Ishikawa (cell line): ENCODE data around the gene ADAMTS20.

Source experiments
- CEBPB ChIP-seq: IDR thresholded peaks from 2 replicates; pipeline ENCODE4 v1.6.1; 2012
- CREB1 ChIP-seq: IDR thresholded peaks from 2 replicates; pipeline ENCODE4 v1.6.1; 2012; ENCODE audit warnings: low read depth
- EP300 ChIP-seq: IDR thresholded peaks from 2 replicates; pipeline ENCODE4 v1.6.1; 2012; ENCODE audit warnings: borderline replicate concordance
- FOXM1 ChIP-seq: IDR thresholded peaks from 2 replicates; pipeline ENCODE4 v1.6.1; 2012; ENCODE audit warnings: low read depth, borderline replicate concordance
- NFIC ChIP-seq: IDR thresholded peaks from 2 replicates; pipeline ENCODE4 v1.6.1; 2012
- RAD21 ChIP-seq: IDR thresholded peaks from 2 replicates; pipeline ENCODE4 v1.6.1; 2012; ENCODE audit warnings: low read depth
- TAF1 ChIP-seq: IDR thresholded peaks from 2 replicates; pipeline ENCODE4 v1.6.1; 2012; ENCODE audit warnings: low read depth, mild to moderate bottlenecking
- TCF12 ChIP-seq: IDR thresholded peaks from 2 replicates; pipeline ENCODE4 v1.6.1; 2012; ENCODE audit warnings: low read depth
- TEAD4 ChIP-seq: IDR thresholded peaks from 2 replicates; pipeline ENCODE4 v1.6.1; 2012
- YY1 ChIP-seq: IDR thresholded peaks from 2 replicates; pipeline ENCODE4 v1.6.1; 2012; ENCODE audit warnings: low read depth
- ZBTB7A ChIP-seq: IDR thresholded peaks from 2 replicates; pipeline ENCODE4 v1.6.1; 2012; ENCODE audit warnings: low read depth
- TF ChIP-seq, protein P1 (sequence below): IDR thresholded peaks from 2 replicates; pipeline ENCODE4 v1.6.1; 2012; ENCODE audit warnings: low read depth, mild to moderate bottlenecking
- TF ChIP-seq, protein P2 (sequence below): IDR thresholded peaks from 2 replicates; pipeline ENCODE4 v1.6.1; 2012
- TF ChIP-seq, protein P3 (sequence below): IDR thresholded peaks from 2 replicates; pipeline ENCODE4 v1.6.1; 2012

DNA sequence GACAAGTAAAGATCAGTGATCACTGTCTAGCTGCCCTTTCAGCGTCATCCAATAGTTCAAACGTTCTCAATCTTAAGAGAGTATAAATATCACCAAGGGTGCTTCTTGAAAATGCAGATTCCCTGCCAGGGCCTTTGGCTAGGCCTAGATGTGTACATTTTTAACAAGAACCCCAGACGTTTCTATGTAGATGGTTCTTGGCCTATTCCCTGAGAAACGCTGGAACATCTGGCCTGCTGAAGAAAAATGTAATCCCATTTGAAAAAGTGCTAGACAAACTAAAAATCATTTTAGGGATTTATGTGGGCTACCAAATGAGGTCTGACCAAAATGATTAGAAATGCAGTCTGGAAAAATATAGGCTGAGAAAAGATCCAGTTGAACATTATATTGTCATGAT lies 231.7 kb downstream of the ADAMTS20 start:
- TF ChIP-seq TEAD4: no peak
- no peak for TF ChIP-seq CEBPB
- no peak for TF ChIP-seq TAF1
- TF ChIP-seq, protein P1, sequence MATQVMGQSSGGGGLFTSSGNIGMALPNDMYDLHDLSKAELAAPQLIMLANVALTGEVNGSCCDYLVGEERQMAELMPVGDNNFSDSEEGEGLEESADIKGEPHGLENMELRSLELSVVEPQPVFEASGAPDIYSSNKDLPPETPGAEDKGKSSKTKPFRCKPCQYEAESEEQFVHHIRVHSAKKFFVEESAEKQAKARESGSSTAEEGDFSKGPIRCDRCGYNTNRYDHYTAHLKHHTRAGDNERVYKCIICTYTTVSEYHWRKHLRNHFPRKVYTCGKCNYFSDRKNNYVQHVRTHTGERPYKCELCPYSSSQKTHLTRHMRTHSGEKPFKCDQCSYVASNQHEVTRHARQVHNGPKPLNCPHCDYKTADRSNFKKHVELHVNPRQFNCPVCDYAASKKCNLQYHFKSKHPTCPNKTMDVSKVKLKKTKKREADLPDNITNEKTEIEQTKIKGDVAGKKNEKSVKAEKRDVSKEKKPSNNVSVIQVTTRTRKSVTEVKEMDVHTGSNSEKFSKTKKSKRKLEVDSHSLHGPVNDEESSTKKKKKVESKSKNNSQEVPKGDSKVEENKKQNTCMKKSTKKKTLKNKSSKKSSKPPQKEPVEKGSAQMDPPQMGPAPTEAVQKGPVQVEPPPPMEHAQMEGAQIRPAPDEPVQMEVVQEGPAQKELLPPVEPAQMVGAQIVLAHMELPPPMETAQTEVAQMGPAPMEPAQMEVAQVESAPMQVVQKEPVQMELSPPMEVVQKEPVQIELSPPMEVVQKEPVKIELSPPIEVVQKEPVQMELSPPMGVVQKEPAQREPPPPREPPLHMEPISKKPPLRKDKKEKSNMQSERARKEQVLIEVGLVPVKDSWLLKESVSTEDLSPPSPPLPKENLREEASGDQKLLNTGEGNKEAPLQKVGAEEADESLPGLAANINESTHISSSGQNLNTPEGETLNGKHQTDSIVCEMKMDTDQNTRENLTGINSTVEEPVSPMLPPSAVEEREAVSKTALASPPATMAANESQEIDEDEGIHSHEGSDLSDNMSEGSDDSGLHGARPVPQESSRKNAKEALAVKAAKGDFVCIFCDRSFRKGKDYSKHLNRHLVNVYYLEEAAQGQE: no peak
- no peak for TF ChIP-seq FOXM1
- TF ChIP-seq CREB1: no peak
- TF ChIP-seq EP300: no peak
- TF ChIP-seq, protein P2, sequence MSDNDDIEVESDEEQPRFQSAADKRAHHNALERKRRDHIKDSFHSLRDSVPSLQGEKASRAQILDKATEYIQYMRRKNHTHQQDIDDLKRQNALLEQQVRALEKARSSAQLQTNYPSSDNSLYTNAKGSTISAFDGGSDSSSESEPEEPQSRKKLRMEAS: no peak
- no peak for TF ChIP-seq RAD21
- TF ChIP-seq NFIC: no peak
- TF ChIP-seq YY1: no peak
- TF ChIP-seq, protein P3, sequence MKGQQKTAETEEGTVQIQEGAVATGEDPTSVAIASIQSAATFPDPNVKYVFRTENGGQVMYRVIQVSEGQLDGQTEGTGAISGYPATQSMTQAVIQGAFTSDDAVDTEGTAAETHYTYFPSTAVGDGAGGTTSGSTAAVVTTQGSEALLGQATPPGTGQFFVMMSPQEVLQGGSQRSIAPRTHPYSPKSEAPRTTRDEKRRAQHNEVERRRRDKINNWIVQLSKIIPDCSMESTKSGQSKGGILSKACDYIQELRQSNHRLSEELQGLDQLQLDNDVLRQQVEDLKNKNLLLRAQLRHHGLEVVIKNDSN: no peak
- no peak for TF ChIP-seq TCF12
- no peak for TF ChIP-seq ZBTB7A
